HEK293T (cell line): ENCODE results near the gene KCNK3.

ENCODE experiments used
- ARNT ChIP-seq: fragments of 450-650 bp; IDR thresholded peaks from 2 replicates; pipeline ENCODE4 v1.6.1; 2017; ENCODE audit warnings: mild to moderate bottlenecking
- BHLHE40 ChIP-seq: fragments of 450-650 bp; IDR thresholded peaks from 2 replicates; pipeline ENCODE4 v1.6.1; 2016; ENCODE audit warnings: mild to moderate bottlenecking, moderate library complexity, borderline replicate concordance
- CTBP1 ChIP-seq: fragments of 450-650 bp; IDR thresholded peaks from 2 replicates; pipeline ENCODE4 v1.6.1; 2016; ENCODE audit warnings: borderline replicate concordance
- ELF4 ChIP-seq: fragments of 450-650 bp; IDR thresholded peaks from 2 replicates; pipeline ENCODE4 v1.6.1; 2017; ENCODE audit warnings: antibody characterized with exemption
- FOXA1 ChIP-seq: fragments of 450-650 bp; IDR thresholded peaks from 2 replicates; pipeline ENCODE4 v1.6.1; 2016; ENCODE audit warnings: mild to moderate bottlenecking
- FOXM1 ChIP-seq: fragments of 450-650 bp; IDR thresholded peaks from 2 replicates; pipeline ENCODE4 v1.6.1; 2017; ENCODE audit warnings: mild to moderate bottlenecking, borderline replicate concordance
- LEF1 ChIP-seq: fragments of 450-650 bp; IDR thresholded peaks from 2 replicates; pipeline ENCODE4 v1.6.1; 2017; ENCODE audit warnings: mild to moderate bottlenecking, borderline replicate concordance
- NFRKB ChIP-seq: fragments of 450-650 bp; IDR thresholded peaks from 2 replicates; pipeline ENCODE4 v1.6.1; 2016; ENCODE audit warnings: mild to moderate bottlenecking, moderate library complexity
- PKNOX1 ChIP-seq: fragments of 450-650 bp; IDR thresholded peaks from 2 replicates; pipeline ENCODE4 v1.6.1; 2016
- SP1 ChIP-seq: fragments of 450-650 bp; IDR thresholded peaks from 2 replicates; pipeline ENCODE4 v1.6.1; 2017

- TF ChIP-seq PKNOX1 = no peak
- TF ChIP-seq ARNT = no peak
- no peak for TF ChIP-seq CTBP1
- no peak for TF ChIP-seq SP1
- no peak for TF ChIP-seq FOXA1
- no peak for TF ChIP-seq ELF4
- TF ChIP-seq BHLHE40 = no peak
- no peak for TF ChIP-seq NFRKB
- no peak for TF ChIP-seq FOXM1
- no peak for TF ChIP-seq LEF1
These were observed 32.9 kb downstream of the KCNK3 start for GRCh38 chr2:26725521-26725820.
